Erythroblast (primary cell): ENCODE measurements around the gene SLC30A9.

Experiments
- GATA1 ChIP-seq: IDR thresholded peaks from 2 replicates; pipeline ENCODE4 v1.6.1; 2011; ENCODE audit warnings: low read depth, mild to moderate bottlenecking, control low read depth, low read length, moderate library complexity
- POLR2A ChIP-seq: IDR thresholded peaks from 2 replicates; pipeline ENCODE4 v1.6.1; 2011; ENCODE audit warnings: mild to moderate bottlenecking, low read length

GRCh38 chr4:42018451-42018850 is 28.1 kb downstream of the SLC30A9 start:
- TF ChIP-seq POLR2A (no peak), GATA1 (no peak)
